HEK293 (cell line): ENCODE data around the gene TMCC1.

Source experiments
- CTCF ChIA-PET: fragments of 350-600 bp; formaldehyde crosslinking; extraction: SDS; loops from one replicate; lab custom pipeline; 2021; ENCODE audit warnings: antibody characterized with exemption; lab: Yijun Ruan, JAX
- POLR2A ChIA-PET: fragments of 300-600 bp; formaldehyde crosslinking; extraction: SDS; loops from one replicate; lab custom pipeline; 2020; ENCODE audit warnings: antibody characterized with exemption, inconsistent platforms; lab: Yijun Ruan, JAX
- H3K27ac ChIP-seq: fragments of 200-500 bp; sonication (Bioruptor generic); 2 replicates; pipeline ENCODE4 v1.5.1; 2014; ENCODE audit warnings: low read depth, low read length, control low read depth, inconsistent platforms; ENCODE audit errors: extremely low read depth
- H3K36me3 ChIP-seq, 2 experiments: fragments of 200-500 bp in 1 of 2; sonication (Bioruptor generic) in 1 of 2; 1 replicate in 1 of 2; 2 replicates in 1 of 2; pipeline ENCODE4 v1.5.1; 2014 to 2017; ENCODE audit warnings: inconsistent platforms in 2 of 2, low read length in 2 of 2; ENCODE audit not compliant: control insufficient read depth in 2 of 2, insufficient read depth in 1 of 2
- H3K4me1 ChIP-seq: fragments of 200-500 bp; sonication (Bioruptor generic); 2 replicates; pipeline ENCODE4 v1.5.1; 2014; ENCODE audit warnings: mild to moderate bottlenecking, low read length, inconsistent platforms; ENCODE audit not compliant: control insufficient read depth, insufficient read depth
- H3K4me3 ChIP-seq: 2 replicates; pipeline ENCODE4 v1.5.1; 2011; ENCODE audit warnings: low read depth, mild to moderate bottlenecking, control low read depth, low read length, moderate library complexity
- H3K9me3 ChIP-seq: fragments of 200-500 bp; sonication (Bioruptor generic); 2 replicates; pipeline ENCODE4 v1.5.1; 2014; ENCODE audit warnings: low read depth, low read length, inconsistent platforms; ENCODE audit not compliant: control insufficient read depth, insufficient read depth
- IKZF3 ChIP-seq: fragments of 450-650 bp; IDR thresholded peaks from 2 replicates; pipeline ENCODE4 v1.5.0; 2018; ENCODE audit warnings: missing biosample characterization, mild to moderate bottlenecking, missing genetic modification characterization, moderate library complexity
- SP2 ChIP-seq: fragments of 450-650 bp; formaldehyde crosslinking; IDR thresholded peaks from 2 replicates; pipeline ENCODE4 v1.5.1; 2016; ENCODE audit warnings: missing biosample characterization, missing genetic modification characterization
- SP7 ChIP-seq: fragments of 450-650 bp; formaldehyde crosslinking; IDR thresholded peaks from 2 replicates; pipeline ENCODE4 v1.5.1; 2016; ENCODE audit warnings: missing biosample characterization, missing genetic modification characterization
- YY1 ChIP-seq: fragments of 450-650 bp; formaldehyde crosslinking; IDR thresholded peaks from 2 replicates; pipeline ENCODE4 v1.5.1; 2018; ENCODE audit warnings: missing biosample characterization, missing genetic modification characterization
- ZBTB17 ChIP-seq: fragments of 450-650 bp; formaldehyde crosslinking; IDR thresholded peaks from 2 replicates; pipeline ENCODE4 v1.5.1; 2016; ENCODE audit warnings: missing biosample characterization, missing genetic modification characterization
- ZBTB20 ChIP-seq: fragments of 450-650 bp; formaldehyde crosslinking; IDR thresholded peaks from 2 replicates; pipeline ENCODE4 v1.5.1; 2016; ENCODE audit warnings: missing biosample characterization, missing genetic modification characterization
- ZBTB48 ChIP-seq: fragments of 450-650 bp; formaldehyde crosslinking; IDR thresholded peaks from 2 replicates; pipeline ENCODE4 v1.5.1; 2016; ENCODE audit warnings: missing biosample characterization, missing genetic modification characterization
- ZFP69B ChIP-seq: fragments of 450-650 bp; formaldehyde crosslinking; IDR thresholded peaks from 2 replicates; pipeline ENCODE4 v1.5.1; 2016; ENCODE audit warnings: missing biosample characterization, missing genetic modification characterization
- ZNF121 ChIP-seq: fragments of 450-650 bp; formaldehyde crosslinking; IDR thresholded peaks from 2 replicates; pipeline ENCODE4 v1.5.1; 2016; ENCODE audit warnings: missing biosample characterization, missing genetic modification characterization
- ZNF146 ChIP-seq: fragments of 450-650 bp; formaldehyde crosslinking; IDR thresholded peaks from 2 replicates; pipeline ENCODE4 v1.5.1; 2016; ENCODE audit warnings: missing biosample characterization, missing genetic modification characterization
- ZNF211 ChIP-seq: fragments of 450-650 bp; formaldehyde crosslinking; IDR thresholded peaks from 2 replicates; pipeline ENCODE4 v1.5.1; 2016; ENCODE audit warnings: low read depth, missing biosample characterization, missing genetic modification characterization
- ZNF239 ChIP-seq: fragments of 450-650 bp; formaldehyde crosslinking; IDR thresholded peaks from 2 replicates; pipeline ENCODE4 v1.5.1; 2016; ENCODE audit warnings: missing biosample characterization, missing genetic modification characterization
- ZNF518A ChIP-seq: fragments of 450-650 bp; formaldehyde crosslinking; conservative IDR thresholded peaks from 2 replicates; pipeline ENCODE4 v1.5.1; 2016; ENCODE audit warnings: low read depth, missing biosample characterization, missing genetic modification characterization
- ZNF555 ChIP-seq: fragments of 450-650 bp; formaldehyde crosslinking; conservative IDR thresholded peaks from 2 replicates; pipeline ENCODE4 v1.5.1; 2017; ENCODE audit warnings: missing biosample characterization, mild to moderate bottlenecking, missing genetic modification characterization, inconsistent platforms
- ZNF560 ChIP-seq: fragments of 450-650 bp; formaldehyde crosslinking; IDR thresholded peaks from 2 replicates; pipeline ENCODE4 v1.5.1; 2017; ENCODE audit warnings: missing biosample characterization, missing genetic modification characterization, borderline replicate concordance
- ZNF561 ChIP-seq: fragments of 450-650 bp; IDR thresholded peaks from 2 replicates; pipeline ENCODE4 v1.5.1; 2018; ENCODE audit warnings: missing biosample characterization, missing genetic modification characterization, borderline replicate concordance
- ZNF571 ChIP-seq: fragments of 450-650 bp; formaldehyde crosslinking; IDR thresholded peaks from 2 replicates; pipeline ENCODE4 v1.5.0; 2017; ENCODE audit warnings: missing biosample characterization, missing genetic modification characterization
- ZNF596 ChIP-seq: fragments of 450-650 bp; IDR thresholded peaks from 2 replicates; pipeline ENCODE4 v1.5.0; 2018; ENCODE audit warnings: missing biosample characterization, mild to moderate bottlenecking, missing genetic modification characterization, moderate library complexity
- ZNF76 ChIP-seq: fragments of 450-650 bp; formaldehyde crosslinking; IDR thresholded peaks from 2 replicates; pipeline ENCODE4; 2016; ENCODE audit warnings: low read depth, missing biosample characterization, missing genetic modification characterization, borderline replicate concordance

The TMCC1 gene

DNA sequence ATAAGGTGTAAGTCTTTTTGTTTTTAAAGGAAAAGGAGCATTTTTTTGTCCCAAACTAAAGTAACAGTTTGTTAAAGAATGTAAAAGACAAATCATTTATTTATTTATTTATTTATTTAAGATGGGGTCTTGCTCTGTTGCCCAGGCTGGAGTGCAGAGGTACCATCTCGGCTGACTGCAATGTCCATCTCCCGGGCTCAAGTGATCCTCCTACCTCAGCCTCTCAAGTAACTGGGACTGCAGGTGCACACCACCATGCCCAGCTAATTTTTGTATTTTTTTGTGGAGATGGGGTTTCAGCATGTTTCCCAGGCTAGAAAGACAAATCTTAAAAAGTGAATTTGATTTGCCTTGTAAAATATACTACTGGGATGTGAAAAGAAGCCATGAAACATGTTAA is 200.8 kb downstream of the TMCC1 start:
- CTCF ChIA-PET: no interaction called here
- no peaks in the 10 kb centered on the region for H3K4me1 ChIP-seq

GRCh38 chr3:129690963-129691362 is 202.5 kb downstream of the TMCC1 start:
- no peaks in the 10 kb centered on the region for H3K9me3 ChIP-seq
- TF ChIP-seq ZNF571 (tag by site-specific recombination) (no peak), SP7 (tag by site-specific recombination) (no peak)
- TF ChIP-seq, all 188 proteins: peak for 0
- Histone ChIP-seq H3K36me3 (no peaks in the 10 kb centered on the region), H3K4me3 (no peak overlapping the region), H3K4me1 (no peaks in the 10 kb centered on the region), H3K27ac (no peak overlapping the region)
- ChIA-PET CTCF (interaction anchor here (0.6 kb wide), 1 partner anchor 65 kb away, joined by 3 read pairs; no protein-coding TSS in a partner anchor), POLR2A (no interaction called here)

More for the DNA sequence above, 200.8 kb downstream of the TMCC1 start:
- H3K27ac ChIP-seq: no peak overlapping the region
- POLR2A ChIA-PET: no interaction called here
- TF ChIP-seq ZNF121 (tag by site-specific recombination): 0 out of 2 replicates have a peak, but pooled peaks have one; percentile 64
- no peak for TF ChIP-seq IKZF3 (tag by site-specific recombination)
- H3K9me3 ChIP-seq: no peaks in the 10 kb centered on the region
- H3K36me3 ChIP-seq: no peaks in the 10 kb centered on the region
- H3K4me3 ChIP-seq: no peak overlapping the region

- TF ChIP-seq ZNF518A (tag by site-specific recombination): 0 out of 2 replicates have a peak, but pooled peaks have one; percentile 19
- no peak for TF ChIP-seq ZNF561 (tag by site-specific recombination)
- no peak for TF ChIP-seq ZNF555
- peak; percentile 66; the same call in 1 of the 2 replicates for TF ChIP-seq ZBTB17
- 0 out of 2 replicates have a peak, but pooled peaks have one; percentile 30 for TF ChIP-seq ZBTB20 (tag by site-specific recombination)
- no peak for TF ChIP-seq ZNF211
- no peak for TF ChIP-seq ZNF596 (tag by site-specific recombination)
- TF ChIP-seq ZNF76 (tag by site-specific recombination): peak; percentile 34; the same call in 1 of the 2 replicates
- no peak for TF ChIP-seq ZNF239 (tag by site-specific recombination)
- TF ChIP-seq SP2 (tag by site-specific recombination): no peak
- no peak overlapping the region for H3K4me3 ChIP-seq
- H3K36me3 ChIP-seq: no peaks in the 10 kb centered on the region
- no peaks in the 10 kb centered on the region for H3K4me1 ChIP-seq
- H3K27ac ChIP-seq: no peak overlapping the region
- CTCF ChIA-PET: interaction anchor here (0.6 to 0.7 kb wide), 2 partner anchors 9 to 64 kb away, joined by 3 read pairs; no protein-coding TSS in a partner anchor
- POLR2A ChIA-PET: no interaction called here
- H3K9me3 ChIP-seq: no peaks in the 10 kb centered on the region
These were observed 203.1 kb downstream of the TMCC1 start for GRCh38 chr3:129690406-129690805.

DNA sequence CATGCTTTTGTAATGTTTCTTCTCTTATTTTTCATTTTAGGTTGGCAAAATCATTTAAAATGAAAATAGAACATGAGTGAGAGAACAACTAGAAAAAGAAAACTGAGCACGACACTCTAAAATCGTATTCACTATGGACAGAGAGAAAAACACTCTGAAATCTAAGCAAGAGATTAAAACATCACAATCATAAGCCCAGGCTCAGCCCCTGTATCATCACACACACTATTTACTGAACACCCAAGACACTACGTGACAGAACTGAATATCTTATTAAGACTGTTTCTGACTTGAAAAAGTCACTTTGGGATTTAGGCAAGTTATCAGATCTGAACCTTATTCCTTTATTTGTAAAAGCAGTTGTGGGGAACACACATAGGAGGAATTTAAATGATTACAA is 204.5 kb downstream of the TMCC1 start:
- TF ChIP-seq ZFP69B (no peak), YY1 (tag by site-specific recombination) (no peak), ZNF561 (tag by site-specific recombination) (no peak), ZBTB48 (no peak), ZNF146 (tag by site-specific recombination) (no peak), SP7 (tag by site-specific recombination) (no peak), ZNF571 (tag by site-specific recombination) (no peak), ZNF560 (tag by site-specific recombination) (no peak)
- Histone ChIP-seq H3K36me3 (no peaks in the 10 kb centered on the region), H3K4me1 (no peaks in the 10 kb centered on the region), H3K9me3 (no peaks in the 10 kb centered on the region), H3K27ac (no peak overlapping the region), H3K4me3 (no peak overlapping the region)
- POLR2A ChIA-PET: no interaction called here
- CTCF ChIA-PET: no interaction called here
